Measurements from ENCODE around the gene LIPA.
"Not testable (repeated sequence)": the region's sequence is repeated elsewhere in the genome, so short reads cannot be mapped to it uniquely, and the experiment has no call there.

LIPA gene

GRCh38 chr10:89207181-89207800, 44.3 kb downstream of the LIPA start, which contains the start of gene CH25H:
Gene CH25H (minus strand): TSS chr10:89207317. CDS start chr10:89207292, 25 bp downstream.
- ATAC-seq: peak; percentile 58 to 60

- peak; percentile 60 for ATAC-seq
Measured at GRCh38 chr10:89206402-89207180, 45.0 kb downstream of the LIPA start.

GRCh38 chr10:89204621-89205185, 46.9 kb downstream of the LIPA start:
- ATAC-seq: no peak

DNA sequence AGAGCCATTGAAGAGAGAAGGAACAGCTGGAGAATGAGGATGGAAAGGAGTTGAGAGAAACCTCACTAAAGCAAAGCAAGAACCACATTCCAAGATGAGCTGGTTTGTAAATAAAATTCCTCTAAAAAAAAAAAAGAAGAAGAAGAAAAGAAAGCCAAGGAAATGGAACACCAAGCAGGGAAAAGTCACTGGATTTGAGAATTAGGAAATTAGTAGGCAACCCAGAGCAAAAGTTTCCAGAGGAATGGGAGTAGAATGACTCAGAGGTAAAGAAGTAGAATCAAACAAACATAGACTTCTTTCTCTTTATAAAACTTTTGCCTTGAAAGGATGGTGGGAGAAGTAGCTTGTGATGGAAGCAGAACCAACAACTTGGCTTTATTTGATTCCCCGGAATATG, 48.3 kb downstream of the LIPA start:
- no peak for ATAC-seq

DNA sequence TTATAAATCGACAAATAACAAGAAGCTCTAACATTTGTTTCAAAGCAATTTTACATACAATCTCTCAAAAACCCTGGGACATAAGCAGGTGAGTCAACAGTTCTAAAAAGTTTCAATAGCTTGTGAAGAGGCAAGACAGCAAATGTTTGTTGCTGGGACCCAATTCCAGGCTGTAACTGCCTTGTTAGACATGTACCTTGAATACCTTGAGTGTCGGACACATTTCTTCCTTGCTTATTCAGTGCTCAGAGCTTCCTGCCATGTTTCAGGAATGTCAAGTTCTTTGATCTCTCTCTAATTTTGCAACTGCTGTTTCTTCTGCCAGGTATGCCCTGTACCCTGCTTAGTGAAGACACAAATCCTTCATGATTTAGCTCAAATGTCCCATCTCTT, 49.5 kb downstream of the LIPA start:
- no peak for ATAC-seq

DNA sequence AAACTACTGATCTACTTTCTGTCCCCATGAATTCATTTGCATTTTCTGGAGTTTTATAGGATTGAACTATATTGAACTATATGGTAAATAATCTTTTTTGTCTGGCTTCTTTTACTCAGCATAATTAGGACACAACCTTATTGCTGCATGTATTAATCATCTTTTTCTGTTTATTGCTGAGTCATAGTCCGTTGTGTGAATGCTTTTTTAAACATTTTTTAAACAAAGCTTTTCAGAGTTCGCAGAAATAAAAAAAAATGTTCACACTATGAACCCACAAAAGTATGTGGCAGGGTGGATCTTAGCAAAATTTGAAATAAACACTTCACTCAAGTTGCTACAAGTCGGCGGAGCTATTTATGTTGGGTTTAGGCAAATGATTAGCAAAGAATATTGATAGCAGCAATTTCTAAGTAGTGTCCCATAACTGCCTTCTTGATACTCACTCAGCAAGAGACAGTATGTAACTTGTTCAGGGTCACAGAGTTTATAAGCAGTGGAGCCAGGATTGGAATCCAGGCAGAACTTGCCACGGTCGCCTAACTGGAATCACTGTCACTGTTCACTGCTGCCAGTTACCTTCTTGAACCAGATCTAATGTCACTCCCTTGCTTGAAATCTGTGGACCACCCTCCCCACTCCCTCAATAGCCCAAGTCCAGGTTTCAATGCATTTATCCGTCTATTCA, 50.1 kb downstream of the LIPA start:
- peak; percentile 46 to 58 for ATAC-seq

GRCh38 chr10:89197473-89197872, 54.1 kb downstream of the LIPA start:
- ATAC-seq: no peak

GRCh38 chr10:89191301-89191700, 60.3 kb downstream of the LIPA start:
- not testable (repeated sequence) for ATAC-seq

- ATAC-seq: no peak
Measured at GRCh38 chr10:89189211-89189734, 62.3 kb downstream of the LIPA start.

GRCh38 chr10:89185658-89186057, 65.9 kb downstream of the LIPA start:
- no peak for ATAC-seq

DNA sequence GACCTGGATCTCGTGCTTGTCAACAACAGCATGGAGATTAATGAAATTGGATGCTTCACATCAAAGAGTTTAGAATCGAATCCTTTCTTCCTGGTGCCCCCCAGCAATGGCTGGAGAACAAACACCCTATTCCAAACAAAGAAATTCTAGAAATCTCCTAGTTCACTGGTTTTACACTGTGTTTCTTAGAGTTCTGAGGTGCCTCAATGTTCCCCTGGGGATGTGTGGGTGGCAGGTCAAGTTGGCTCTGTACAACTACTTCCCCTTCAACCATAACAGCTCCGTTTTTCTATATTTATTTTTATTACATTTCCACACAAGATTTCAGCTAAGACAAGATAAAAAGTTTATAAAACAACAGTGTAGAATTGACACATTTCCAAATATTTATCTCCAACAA, 66.9 kb downstream of the LIPA start:
- no peak for ATAC-seq

- no peak for ATAC-seq
Measured at GRCh38 chr10:89183571-89183970, 68.0 kb downstream of the LIPA start.

- no peak for ATAC-seq
Measured at GRCh38 chr10:89182894-89183293, 68.7 kb downstream of the LIPA start.

GRCh38 chr10:89175816-89176215, 75.8 kb downstream of the LIPA start:
- ATAC-seq: no peak

DNA sequence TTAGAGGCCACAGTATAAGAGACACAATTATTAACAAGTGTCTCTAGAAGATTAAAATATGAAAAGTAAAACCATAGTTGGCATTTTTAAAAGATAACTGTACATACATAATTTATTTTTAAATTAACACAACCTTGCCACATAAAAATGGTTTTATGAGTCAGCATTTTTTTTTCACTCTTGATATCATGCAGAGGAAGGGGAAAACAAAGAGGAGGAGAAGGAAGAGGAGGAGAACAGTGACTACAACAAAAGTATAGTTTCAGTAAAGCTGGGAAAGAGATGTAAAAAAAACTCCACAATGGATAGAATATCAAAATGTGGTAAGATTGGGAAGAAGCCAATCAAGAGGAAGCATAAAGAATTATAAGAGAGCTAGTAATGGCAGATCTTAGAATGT, 78.5 kb downstream of the LIPA start:
- ATAC-seq: no peak

- no peak for ATAC-seq
Measured at GRCh38 chr10:89171996-89172395, 79.6 kb downstream of the LIPA start.

GRCh38 chr10:89171263-89171872, 80.2 kb downstream of the LIPA start:
- ATAC-seq: no peak

- ATAC-seq: not testable (repeated sequence)
Measured at GRCh38 chr10:89168354-89168900, 83.1 kb downstream of the LIPA start.

DNA sequence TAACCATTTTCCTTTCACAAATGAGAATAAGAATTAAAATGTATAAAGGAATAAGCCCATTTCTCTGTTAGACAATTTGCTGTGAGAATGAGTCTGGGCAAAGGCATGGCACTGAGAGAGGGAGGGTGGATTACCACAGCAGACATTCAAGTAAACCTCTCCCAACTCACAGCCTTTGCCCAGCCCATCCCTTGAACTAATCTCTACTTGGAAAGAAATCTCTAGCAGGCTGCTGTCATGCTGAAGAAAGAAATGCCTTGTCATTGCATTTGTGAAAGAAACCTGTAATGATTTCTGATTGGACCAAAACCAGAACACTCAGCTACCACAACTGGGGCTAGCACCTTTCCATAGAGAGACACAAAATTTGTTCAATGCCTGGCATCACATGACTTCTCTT, 83.7 kb downstream of the LIPA start:
- ATAC-seq: no peak

DNA sequence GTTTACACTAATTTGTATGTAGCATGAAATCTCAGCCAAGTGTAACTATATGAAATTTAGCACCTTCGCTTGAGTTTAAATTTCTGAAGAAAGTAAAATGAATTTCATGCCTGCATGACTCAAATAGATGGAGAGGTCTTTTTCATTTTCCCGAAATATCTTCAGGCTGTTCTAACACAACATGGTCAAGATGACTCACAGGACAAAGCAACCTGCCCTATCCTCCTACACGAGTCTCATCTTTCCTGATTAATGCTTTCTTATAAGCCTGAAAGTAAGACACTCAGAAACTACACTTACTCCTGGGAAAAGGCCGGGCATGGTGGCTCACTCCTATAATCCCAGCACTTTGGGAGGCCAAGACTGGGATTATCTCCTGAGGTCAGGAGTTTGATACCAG, 85.7 kb downstream of the LIPA start:
- ATAC-seq: no peak

DNA sequence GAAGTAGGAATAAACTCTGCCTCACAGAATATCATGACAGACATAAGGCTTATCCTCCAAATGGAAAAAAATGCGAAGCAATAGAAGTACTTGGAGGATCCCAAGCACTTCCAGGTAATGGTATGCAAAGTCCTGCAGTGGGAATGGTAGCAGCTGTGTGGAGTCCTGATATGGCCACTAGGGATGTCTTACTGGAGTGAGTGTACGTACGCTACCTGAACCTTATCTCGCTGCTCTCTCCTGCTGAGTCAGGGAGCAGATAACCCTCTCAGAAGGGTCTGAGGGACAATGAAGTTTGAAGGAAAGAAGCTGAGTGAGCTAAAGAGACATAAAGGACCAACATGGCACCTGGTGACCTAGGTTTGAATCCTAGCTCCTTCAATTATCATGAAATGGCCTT, 86.7 kb downstream of the LIPA start:
- no peak for ATAC-seq

DNA sequence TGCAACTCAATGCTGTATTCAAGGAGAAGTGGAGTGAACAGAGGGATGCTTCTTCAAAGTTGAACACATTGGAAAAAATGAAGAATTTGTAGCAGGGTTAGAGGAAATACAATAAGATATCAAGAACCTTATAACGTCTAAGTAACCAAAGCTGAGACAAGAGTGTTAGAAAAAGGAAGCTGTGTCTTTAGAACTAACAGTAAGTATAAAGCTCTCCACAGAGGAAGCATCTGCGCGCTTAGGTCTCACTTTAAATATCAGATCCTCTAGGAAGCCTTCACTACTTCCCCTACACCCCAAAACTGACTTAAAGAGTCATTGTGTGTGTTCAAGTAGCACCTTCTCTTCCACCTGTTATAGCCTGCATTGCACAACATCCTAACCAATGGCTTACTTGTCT, 87.5 kb downstream of the LIPA start:
- ATAC-seq: no peak
